ENCODE results near the gene XYLT1.

Gene XYLT1

GRCh38 chr16:17367923-17368322, 102.8 kb downstream of the XYLT1 start (continued):
- TF ChIP-seq BCL11B (tag by site-specific recombination; IDR thresholded peaks at IDR 0.05; ENCODE audit: low read depth), result no peak

- no peak overlapping the region for H3K27ac ChIP-seq (ENCODE audit: extremely low read depth, low read depth, low read length)
- H3K4me1 ChIP-seq (ENCODE audit: control insufficient read depth, insufficient read depth, low read length), result no peaks in the 10 kb centered on the region
Observed at GRCh38 chr16:17367036-17367435, 103.7 kb downstream of the XYLT1 start.

DNA sequence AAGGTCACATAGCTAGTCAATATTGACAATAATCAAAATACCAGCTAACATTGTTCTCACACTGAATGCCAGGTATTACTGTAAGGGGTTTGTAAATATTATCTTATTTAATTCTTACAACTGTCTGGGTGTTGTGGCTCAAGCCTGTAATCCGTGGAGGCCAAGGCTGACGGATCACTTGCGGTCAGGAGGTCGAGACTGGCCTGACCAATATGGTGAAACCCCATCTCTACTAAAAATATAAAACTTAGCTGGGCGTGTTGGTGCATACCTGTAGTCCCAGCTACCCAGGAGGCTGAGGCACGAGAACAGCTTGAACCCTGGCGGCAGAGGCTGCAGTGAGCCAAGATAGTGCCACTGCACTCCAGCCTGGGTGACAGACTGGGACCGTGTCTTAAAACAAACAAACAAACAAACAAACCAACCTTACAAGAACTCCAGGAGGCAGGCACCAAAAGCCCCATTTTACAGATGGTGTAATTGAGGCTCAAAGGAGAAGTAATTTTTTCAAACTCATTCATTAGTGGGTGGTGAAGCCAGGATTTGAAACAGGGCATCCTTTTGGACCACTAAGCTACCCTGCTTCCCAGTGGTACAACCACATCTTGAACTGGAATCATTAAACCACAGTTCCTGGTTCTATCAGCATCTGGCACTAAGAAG, 104.3 kb downstream of the XYLT1 start:
- Histone ChIP-seq H3K36me3 (ENCODE audit: control insufficient read depth in 2 of 2, insufficient read depth in 1 of 2, low read length in 2 of 2) (no peaks in the 10 kb centered on the region), H3K27ac (ENCODE audit: extremely low read depth, low read depth, low read length) (no peak overlapping the region), H3K4me3 (ENCODE audit: low read depth, low read length) (no peak overlapping the region), H3K4me1 (ENCODE audit: control insufficient read depth, insufficient read depth, low read length) (no peaks in the 10 kb centered on the region), H3K9me3 (ENCODE audit: control insufficient read depth, insufficient read depth, low read depth, low read length) (no peaks in the 10 kb centered on the region)
- TF ChIP-seq, protein P1, sequence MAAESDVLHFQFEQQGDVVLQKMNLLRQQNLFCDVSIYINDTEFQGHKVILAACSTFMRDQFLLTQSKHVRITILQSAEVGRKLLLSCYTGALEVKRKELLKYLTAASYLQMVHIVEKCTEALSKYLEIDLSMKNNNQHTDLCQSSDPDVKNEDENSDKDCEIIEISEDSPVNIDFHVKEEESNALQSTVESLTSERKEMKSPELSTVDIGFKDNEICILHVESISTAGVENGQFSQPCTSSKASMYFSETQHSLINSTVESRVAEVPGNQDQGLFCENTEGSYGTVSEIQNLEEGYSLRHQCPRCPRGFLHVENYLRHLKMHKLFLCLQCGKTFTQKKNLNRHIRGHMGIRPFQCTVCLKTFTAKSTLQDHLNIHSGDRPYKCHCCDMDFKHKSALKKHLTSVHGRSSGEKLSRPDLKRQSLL (tag by site-specific recombination; IDR thresholded peaks at IDR 0.05), result no peak
- TF ChIP-seq ZFP41 (tag by site-specific recombination; IDR thresholded peaks at IDR 0.05; ENCODE audit: borderline replicate concordance), result no peak
- no peak for TF ChIP-seq ZNF585B (tag by site-specific recombination; IDR thresholded peaks at IDR 0.05)
- TF ChIP-seq ZNF76 (tag by site-specific recombination; IDR thresholded peaks at IDR 0.05; ENCODE audit: borderline replicate concordance, low read depth), result no peak
- no peak for TF ChIP-seq ZNF140 (tag by site-specific recombination; IDR thresholded peaks at IDR 0.05)
- no peak for TF ChIP-seq ZNF426 (tag by site-specific recombination; IDR thresholded peaks at IDR 0.05)
- POLR2A ChIA-PET, result no interaction called here
- CTCF ChIA-PET, result no interaction called here

More at GRCh38 chr16:17367036-17367435, 103.7 kb downstream of the XYLT1 start:
- no peak overlapping the region for H3K4me3 ChIP-seq (ENCODE audit: low read depth, low read length)
- TF ChIP-seq SP3 (tag by site-specific recombination; IDR thresholded peaks at IDR 0.05) (no peak), ZBTB10 (tag by site-specific recombination; IDR thresholded peaks at IDR 0.05) (no peak), KLF8 (tag by site-specific recombination; IDR thresholded peaks at IDR 0.05) (no peak), ZNF658 (tag by site-specific recombination; IDR thresholded peaks at IDR 0.05) (no peak), TCF7L2 (IDR thresholded peaks at IDR 0.05; ENCODE audit: borderline replicate concordance, low read depth, low read length) (no peak), ZNF654 (tag by site-specific recombination; IDR thresholded peaks at IDR 0.05; ENCODE audit: low read depth) (no peak), ZNF621 (tag by site-specific recombination; IDR thresholded peaks at IDR 0.05) (no peak), ZNF548 (tag by site-specific recombination; IDR thresholded peaks at IDR 0.05) (no peak), YY2 (tag by site-specific recombination; IDR thresholded peaks at IDR 0.05) (no peak)
- TF ChIP-seq, protein P2, sequence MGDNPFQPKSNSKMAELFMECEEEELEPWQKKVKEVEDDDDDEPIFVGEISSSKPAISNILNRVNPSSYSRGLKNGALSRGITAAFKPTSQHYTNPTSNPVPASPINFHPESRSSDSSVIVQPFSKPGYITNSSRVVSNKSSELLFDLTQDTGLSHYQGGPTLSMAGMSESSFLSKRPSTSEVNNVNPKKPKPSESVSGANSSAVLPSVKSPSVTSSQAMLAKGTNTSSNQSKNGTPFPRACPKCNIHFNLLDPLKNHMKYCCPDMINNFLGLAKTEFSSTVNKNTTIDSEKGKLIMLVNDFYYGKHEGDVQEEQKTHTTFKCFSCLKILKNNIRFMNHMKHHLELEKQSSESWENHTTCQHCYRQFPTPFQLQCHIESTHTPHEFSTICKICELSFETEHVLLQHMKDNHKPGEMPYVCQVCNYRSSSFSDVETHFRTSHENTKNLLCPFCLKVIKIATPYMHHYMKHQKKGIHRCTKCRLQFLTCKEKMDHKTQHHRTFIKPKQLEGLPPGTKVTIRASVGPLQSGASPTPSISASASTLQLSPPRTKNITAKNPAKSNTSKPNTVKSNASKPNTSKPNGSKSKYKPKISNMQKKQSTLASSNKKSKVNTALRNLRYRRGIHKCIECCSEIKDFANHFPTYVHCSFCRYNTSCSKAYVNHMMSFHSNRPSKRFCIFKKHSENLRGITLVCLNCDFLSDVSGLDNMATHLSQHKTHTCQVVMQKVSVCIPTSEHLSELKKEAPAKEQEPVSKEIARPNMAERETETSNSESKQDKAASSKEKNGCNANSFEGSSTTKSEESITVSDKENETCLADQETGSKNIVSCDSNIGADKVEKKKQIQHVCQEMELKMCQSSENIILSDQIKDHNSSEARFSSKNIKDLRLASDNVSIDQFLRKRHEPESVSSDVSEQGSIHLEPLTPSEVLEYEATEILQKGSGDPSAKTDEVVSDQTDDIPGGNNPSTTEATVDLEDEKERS (tag by site-specific recombination; IDR thresholded peaks at IDR 0.05), result no peak
- H3K9me3 ChIP-seq (ENCODE audit: control insufficient read depth, insufficient read depth, low read depth, low read length), result no peaks in the 10 kb centered on the region
- POLR2A ChIA-PET, result no interaction called here
- CTCF ChIA-PET, result no interaction called here
- no peaks in the 10 kb centered on the region for H3K36me3 ChIP-seq (ENCODE audit: control insufficient read depth in 2 of 2, insufficient read depth in 1 of 2, low read length in 2 of 2)

All from HEK293 (cell line).